K562 (cell line): ENCODE measurements around the gene ZBTB39. TPM values are rescaled to one million over a fixed set of nuclear protein-coding genes. Genes with fewer than 3 reads are reported as not detected.

Source experiments
- ATAC-seq: fragments of 200-7000 bp; cut with Tn5 transposase; 3 replicates; pipeline ENCODE4 v1.9.1; 2020; ENCODE audit warnings: moderate library complexity
- BruUV-seq: library from RNA; stranded (reverse); fragments of 400-500 nt; replicated peaks from 2 replicates; lab custom pipeline; 2021; lab: Mats Ljungman, UMichigan
- CTCF ChIA-PET: fragments of 300-600 bp; formaldehyde crosslinking; extraction: SDS; loops from one replicate; lab custom pipeline; 2021; ENCODE audit warnings: low intra/inter-chr PET ratio; lab: Yijun Ruan, JAX
- POLR2A ChIA-PET: fragments of 300-600, 350-650 bp; sonication (Branson Sonifier 250); formaldehyde crosslinking; extraction: SDS; loops from one replicate; lab custom pipeline; 2021; ENCODE audit warnings: antibody characterized with exemption, inconsistent platforms; lab: Yijun Ruan, JAX
- DNase-seq, 4 experiments: peaks; one replicate each; pipeline versions ENCODE4 v3.0.0 to v3.0.0-alpha.2; 2011 to 2018; ENCODE audit warnings: low spot score in 3 of 4, mixed read lengths in 3 of 4; ENCODE audit errors: extremely low read depth in 1 of 4
- FAIRE-seq: peaks from 2 replicates; lab custom pipeline; 2011; peaks lifted over from hg19 to GRCh38; lab: Jason Lieb, UNC
- H2AFZ ChIP-seq: 2 replicates; pipeline ENCODE4 v1.6.0; 2011; ENCODE audit warnings: low read depth, low read length, control low read depth, inconsistent platforms
- H3K27ac ChIP-seq: fragments of 200-600 bp; 3 replicates; pipeline ENCODE4 v1.8.0; 2011; ENCODE audit warnings: low read depth, mild to moderate bottlenecking, control low read depth, inconsistent platforms, low read length, moderate library complexity, mixed read lengths; ENCODE audit errors: extremely low read depth
- H3K27me3 ChIP-seq, 2 experiments: fragments of 300-600 bp in 1 of 2; 2 replicates in 1 of 2; 3 replicates in 1 of 2; pipeline versions ENCODE4 v1.6.0 to v1.8.0; 2011; ENCODE audit warnings: inconsistent platforms in 2 of 2, low read length in 2 of 2, mild to moderate bottlenecking in 1 of 2, mixed read lengths in 1 of 2, moderate library complexity in 1 of 2; ENCODE audit not compliant: control insufficient read depth in 2 of 2, insufficient read depth in 2 of 2
- H3K36me3 ChIP-seq: fragments of 300-600 bp; 3 replicates; pipeline ENCODE4 v1.8.0; 2011; ENCODE audit warnings: mild to moderate bottlenecking, low read length, inconsistent platforms; ENCODE audit not compliant: control insufficient read depth, insufficient read depth
- H3K4me1 ChIP-seq, 2 experiments: fragments of 200-600 bp in 1 of 2; replicated peaks in 1 of 2; 2 replicates in 1 of 2; 3 replicates in 1 of 2; pipeline versions ENCODE4 v1.5.1 to v1.8.0; 2011; ENCODE audit warnings: inconsistent platforms in 2 of 2, low read length in 2 of 2, mild to moderate bottlenecking in 1 of 2, mixed read lengths in 1 of 2, moderate library complexity in 1 of 2; ENCODE audit not compliant: control insufficient read depth in 2 of 2, insufficient read depth in 2 of 2
- H3K4me2 ChIP-seq: 2 replicates; pipeline ENCODE4 v1.6.1; 2011; ENCODE audit warnings: low read length, control low read depth, inconsistent platforms, mixed read lengths; ENCODE audit not compliant: insufficient read depth
- H3K4me3 ChIP-seq: fragments of 200-600 bp; sonication (generic), shearing (Covaris generic); 2 replicates; pipeline ENCODE4 v1.5.1; 2016; ENCODE audit warnings: control low read depth, inconsistent platforms
- H3K79me2 ChIP-seq: fragments of 200-600 bp; 3 replicates; pipeline ENCODE4 v1.8.0; 2011; ENCODE audit warnings: low read length, inconsistent platforms; ENCODE audit not compliant: control insufficient read depth, insufficient read depth
- H3K9ac ChIP-seq, 2 experiments: 2 replicates each; pipeline versions ENCODE4 v1.6.0 to v1.6.1; 2011; ENCODE audit warnings: low read depth in 2 of 2, low read length in 2 of 2, control low read depth in 1 of 2, inconsistent platforms in 1 of 2, mild to moderate bottlenecking in 1 of 2, mixed read lengths in 1 of 2; ENCODE audit not compliant: insufficient read depth in 1 of 2
- H3K9me1 ChIP-seq: one replicate; pipeline ENCODE4 v1.6.0; 2011; ENCODE audit warnings: inconsistent platforms, mild to moderate bottlenecking, low read length, moderate library complexity; ENCODE audit not compliant: control insufficient read depth, insufficient read depth
- H3K9me3 ChIP-seq: replicated peaks from 2 replicates; pipeline ENCODE4 v1.5.1; 2011; ENCODE audit warnings: low read depth, low read length, inconsistent platforms; ENCODE audit not compliant: control insufficient read depth, insufficient read depth
- H4K20me1 ChIP-seq: replicated peaks from 2 replicates; pipeline ENCODE4 v1.6.1; 2011; ENCODE audit warnings: low read length, inconsistent platforms, mixed read lengths; ENCODE audit not compliant: control insufficient read depth, insufficient read depth
- ARID2 ChIP-seq: fragments of 450-650 bp; IDR thresholded peaks from 2 replicates; pipeline ENCODE4 v1.6.1; 2017; ENCODE audit warnings: antibody characterized with exemption, mild to moderate bottlenecking
- CBX3 ChIP-seq, 2 experiments: IDR thresholded peaks; 1 replicate in 1 of 2; 2 replicates in 1 of 2; pipeline ENCODE4 v1.6.1; 2012; ENCODE audit warnings: inconsistent platforms in 2 of 2, low read length in 2 of 2, borderline replicate concordance in 1 of 2, control low read depth in 1 of 2
- CREM ChIP-seq: IDR thresholded peaks from 2 replicates; pipeline ENCODE4 v1.6.1; 2014; ENCODE audit warnings: antibody characterized with exemption, low read depth
- CTBP1 ChIP-seq: fragments of 450-650 bp; IDR thresholded peaks from 2 replicates; pipeline ENCODE4 v1.6.1; 2016; ENCODE audit warnings: borderline replicate concordance
- ELF4 ChIP-seq: fragments of 450-650 bp; formaldehyde crosslinking; IDR thresholded peaks from 2 replicates; pipeline ENCODE4 v1.4.0; 2022; ENCODE audit warnings: missing genetic modification characterization
- GATAD2A ChIP-seq: fragments of 450-650 bp; IDR thresholded peaks from 2 replicates; pipeline ENCODE4 v1.6.1; 2017
- ILF3 ChIP-seq: fragments of 450-650 bp; IDR thresholded peaks from 2 replicates; pipeline ENCODE4 v1.6.1; 2018; ENCODE audit warnings: antibody characterized with exemption, mild to moderate bottlenecking, moderate library complexity, borderline replicate concordance
- PHF21A ChIP-seq: fragments of 450-650 bp; IDR thresholded peaks from 2 replicates; pipeline ENCODE4 v1.6.1; 2017; ENCODE audit warnings: low read depth, borderline replicate concordance
- RAD21 ChIP-seq, 2 experiments: fragments of 250-450 bp in 1 of 2; fragments of 450-650 bp in 1 of 2; sonication (Bioruptor Pico) in 1 of 2; formaldehyde crosslinking in 1 of 2; IDR thresholded peaks in 1 of 2; conservative IDR thresholded peaks in 1 of 2; 2 replicates each; pipeline versions ENCODE4 v1.4.0 to v1.8.0; 2020 to 2022; ENCODE audit warnings: mild to moderate bottlenecking in 2 of 2, moderate library complexity in 1 of 2
- RBM39 ChIP-seq: fragments of 200-400 bp; formaldehyde crosslinking; optimal IDR thresholded peaks from 2 replicates; pipeline ENCODE3; 2018; ENCODE audit warnings: low read depth, low read length
- SOX6 ChIP-seq: fragments of 450-650 bp; IDR thresholded peaks from 2 replicates; pipeline ENCODE4 v1.6.1; 2014; ENCODE audit warnings: mild to moderate bottlenecking
- SUPT5H ChIP-seq: fragments of 450-650 bp; IDR thresholded peaks from 2 replicates; pipeline ENCODE4 v1.6.1; 2016
- TRIM24 ChIP-seq, 2 experiments: fragments of 450-650 bp; IDR thresholded peaks; 2 replicates each; pipeline ENCODE4 v1.6.1; 2016
- YY1 ChIP-seq, 3 experiments: IDR thresholded peaks; 2 replicates each; pipeline ENCODE4 v1.6.1; 2011; ENCODE audit warnings: low read length in 2 of 3, mild to moderate bottlenecking in 2 of 3, moderate library complexity in 2 of 3, borderline replicate concordance in 1 of 3, control low read depth in 1 of 3, low read depth in 1 of 3; ENCODE audit not compliant: insufficient read depth in 3 of 3, insufficient replicate concordance in 2 of 3, control insufficient read depth in 1 of 3, insufficient read length in 1 of 3; ENCODE audit errors: extremely low read depth in 1 of 3
- ZNF354B ChIP-seq: fragments of 250-450 bp; sonication (Bioruptor Pico); IDR thresholded peaks from 2 replicates; pipeline ENCODE4 v1.4.0; 2020
- ZNF384 ChIP-seq: IDR thresholded peaks from 2 replicates; pipeline ENCODE4 v1.6.1; 2012; ENCODE audit warnings: low read depth, low read length, improper control_type of control experiment
- WGBS: fragments of 100-300 bp; shearing (Covaris generic); methylation state at CpG from one replicate; pipeline ENCODE4 v1.1.6; 2016; ENCODE audit warnings: low coverage, mixed read lengths; ENCODE audit not compliant: insufficient coverage; ENCODE audit errors: missing lambda C conversion rate; 5-methylcytosine and 5-hydroxymethylcytosine counted together
- in situ Hi-C: fragments of 300-500 bp; cut with MboI; formaldehyde crosslinking; loops from 4 replicates; pipeline ENCODE4 v1.15.0; 2018; ENCODE audit warnings: inconsistent platforms, mixed read lengths
- intact Hi-C: fragments of 100-400 bp; cut with micrococcal nuclease; formaldehyde crosslinking; loops from 2 replicates; pipeline ENCODE4 v1.14.2; 2022
- polyA plus RNA-seq, 8 experiments: library from polyadenylated mRNA; depleted of rRNA in 4 of 8; stranded (reverse) in 5 of 8; unstranded in 3 of 8; fragments of >200 nt; fragmentation: Nextera tagmentation in 2 of 8; fragmentation: Illumina TruSeq in 1 of 8; extraction: Ambion mirVana in 2 of 8; extraction: Trizol in 1 of 8; gene quantifications; 2 replicates each; pipeline versions ENCODE4 v1.2.1 to v1.2.3, GENCODE V29; 2011 to 2014; ENCODE audit warnings: inconsistent platforms in 1 of 8, missing spikeins in 1 of 8
- total RNA-seq, 7 experiments: library from RNA; depleted of rRNA in 6 of 7; stranded (reverse); fragments of >200 nt in 6 of 7; fragmentation: Illumina TruSeq in 2 of 7; extraction: Trizol in 2 of 7; gene quantifications; 2 replicates each; pipeline versions ENCODE4 v1.2.1 to v1.2.3, GENCODE V29; 2011 to 2021; ENCODE audit warnings: low replicate concordance in 1 of 7
- TF ChIP-seq, protein P1 (sequence below): fragments of 200-800 bp; sonication (Bioruptor generic); IDR thresholded peaks from 2 replicates; pipeline ENCODE4 v1.6.1; 2017; ENCODE audit warnings: missing genetic modification characterization, missing compliant biosample characterization

Gene ZBTB39
- total and polyA plus RNA-seq, 9 of the 15 experiments (the other 6 are each of a cell fraction or from before 2014, with no cell fraction given) = 3.3 to 13.3 (median 8.6) TPM

DNA sequence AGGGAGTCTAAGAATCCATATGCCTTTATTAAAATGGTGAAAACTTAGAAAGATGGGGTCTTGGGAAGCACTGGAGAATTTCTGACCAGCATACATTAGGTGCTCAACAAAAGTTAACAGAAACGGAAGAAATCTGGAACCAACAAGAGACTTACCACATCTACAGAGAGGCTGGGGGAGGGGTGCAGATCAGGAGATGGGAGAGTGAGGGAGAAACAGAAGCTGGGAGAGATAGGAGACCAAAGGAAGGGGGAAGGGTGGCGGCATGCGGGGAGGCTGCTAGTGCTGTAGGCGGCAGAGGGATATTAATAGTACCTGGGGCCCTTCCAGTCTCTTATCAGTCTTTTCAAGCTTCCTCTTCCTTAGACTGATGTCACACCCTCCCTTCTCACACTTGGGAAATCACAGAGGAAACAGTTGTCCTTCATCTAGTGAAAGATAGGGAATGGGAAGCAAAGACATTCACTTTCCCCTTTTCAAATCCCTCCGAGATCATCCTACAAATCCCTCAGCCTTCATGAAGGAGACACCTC lies 18.1 kb downstream of the ZBTB39 start (continued):
- peak in 1 of 2 experiments; percentile 83; a peak in 1 of 3 replicates for TF ChIP-seq CBX3 (IDR thresholded peaks at IDR 0.05; ENCODE audit: borderline replicate concordance in 1 of 2, low read length in 2 of 2)
- TF ChIP-seq GATAD2A = peak; percentile 97
- peak; percentile 77; the same call in 1 of the 2 replicates for TF ChIP-seq PHF21A
- peak; percentile 81 for TF ChIP-seq RBM39

DNA sequence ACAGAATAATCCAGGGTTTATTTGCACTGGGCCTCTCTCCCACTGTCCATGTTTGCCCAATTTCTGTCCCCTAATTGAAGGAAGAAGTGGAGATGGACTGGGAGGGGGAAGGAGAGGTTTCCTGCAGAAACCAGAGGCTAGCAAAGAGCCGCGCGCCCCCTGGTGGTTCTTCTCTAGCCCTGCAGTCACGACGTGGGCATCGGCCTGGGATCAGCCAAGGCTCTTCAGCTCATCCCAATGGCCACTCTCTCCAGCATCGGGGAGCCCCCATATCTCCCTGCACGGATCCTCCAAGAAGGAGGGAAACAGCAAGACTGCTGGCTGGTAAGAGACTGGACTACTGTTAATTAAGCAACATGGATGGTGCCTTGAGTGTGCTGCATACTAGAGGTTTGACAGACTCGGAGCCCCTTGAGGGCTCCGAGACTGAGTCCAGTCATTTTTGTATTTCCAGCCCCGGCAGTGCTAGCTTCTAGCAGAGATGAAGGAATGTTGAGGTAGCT lies 18.7 kb downstream of the ZBTB39 start:
- in situ Hi-C loops (loop anchor here (5.0 kb wide), 1 partner anchor 40 kb away; no protein-coding TSS in a partner anchor), intact Hi-C loops (loop anchor here (1.0 to 5.0 kb wide), 6 partner anchors 14 to 230 kb away; partner anchors contain the start of genes SDR9C7 and ZBTB39)
- WGBS = 2% methylated on average over 11 of the region's 11 CpGs
- ChIA-PET POLR2A (interaction anchor here (0.8 to 1.3 kb wide), 4 partner anchors 16 to 124 kb away, joined by 3 to 4 read pairs (median 3); partner anchors contain the start of genes STAT6 and TAC3), CTCF (interaction anchor here (0.6 to 1.7 kb wide), 6 partner anchors 13 to 230 kb away, joined by 3 to 8 read pairs (median 3); no protein-coding TSS in a partner anchor)
- H2AFZ ChIP-seq = peak overlapping the region; percentile 64
- no peaks in the 10 kb centered on the region for H3K9me1 ChIP-seq
- H3K9ac ChIP-seq = peak overlapping the region; percentile 35 to 57; a peak in 1 of 4 replicates
- H4K20me1 ChIP-seq = no peaks in the 10 kb centered on the region
- no peaks in the 10 kb centered on the region for H3K27me3 ChIP-seq
- peak overlapping the region; percentile 62 for H3K27ac ChIP-seq
- FAIRE-seq (peak; percentile 74), ATAC-seq (peak; percentile 82), DNase-seq (peak; percentile 81 to 91 (median 82))
- no peaks in the 10 kb centered on the region for H3K9me3 ChIP-seq
- H3K4me2 ChIP-seq = peak overlapping the region; percentile 78
- H3K36me3 ChIP-seq = no peaks in the 10 kb centered on the region
- H3K79me2 ChIP-seq = no peaks in the 10 kb centered on the region
- BruUV-seq = no TSS peak
- H3K4me1 ChIP-seq = peaks cover 29 to 54% of the 10 kb centered on the region in 2 experiments
- H3K4me3 ChIP-seq = peak overlapping the region; percentile 3; the same call in 1 of the 2 replicates
- TF ChIP-seq, protein P1, sequence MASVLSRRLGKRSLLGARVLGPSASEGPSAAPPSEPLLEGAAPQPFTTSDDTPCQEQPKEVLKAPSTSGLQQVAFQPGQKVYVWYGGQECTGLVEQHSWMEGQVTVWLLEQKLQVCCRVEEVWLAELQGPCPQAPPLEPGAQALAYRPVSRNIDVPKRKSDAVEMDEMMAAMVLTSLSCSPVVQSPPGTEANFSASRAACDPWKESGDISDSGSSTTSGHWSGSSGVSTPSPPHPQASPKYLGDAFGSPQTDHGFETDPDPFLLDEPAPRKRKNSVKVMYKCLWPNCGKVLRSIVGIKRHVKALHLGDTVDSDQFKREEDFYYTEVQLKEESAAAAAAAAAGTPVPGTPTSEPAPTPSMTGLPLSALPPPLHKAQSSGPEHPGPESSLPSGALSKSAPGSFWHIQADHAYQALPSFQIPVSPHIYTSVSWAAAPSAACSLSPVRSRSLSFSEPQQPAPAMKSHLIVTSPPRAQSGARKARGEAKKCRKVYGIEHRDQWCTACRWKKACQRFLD (CRISPR knock-in tag) = 0 out of 2 replicates have a peak, but pooled peaks have one; percentile 12
- TF ChIP-seq RBM39 = no peak
- TF ChIP-seq YY1 (IDR thresholded peaks at IDR 0.05; ENCODE audit: borderline replicate concordance in 1 of 3, control insufficient read depth in 1 of 3, extremely low read depth in 1 of 3, insufficient read depth in 3 of 3, insufficient read length in 1 of 3, insufficient replicate concordance in 2 of 3, low read depth in 1 of 3, low read length in 2 of 3) = peak in 2 of 3 experiments; percentile 41 to 62
- TF ChIP-seq ILF3 = no peak
- no peak for TF ChIP-seq ELF4 (CRISPR knock-in tag)
- TF ChIP-seq SOX6 = peak; percentile 37
- peak; percentile 91 for TF ChIP-seq ARID2
- TF ChIP-seq TRIM24 (IDR thresholded peaks at IDR 0.05) = 0 out of 4 replicates have a peak, but pooled peaks of 1 of the 2 experiments have one; percentile 7
- TF ChIP-seq ZNF384 = 0 out of 2 replicates have a peak, but pooled peaks have one; percentile 27
- TF ChIP-seq SUPT5H = no peak
- TF ChIP-seq CREM = peak; percentile 77
- peak; percentile 97 to 99 for TF ChIP-seq RAD21 (CRISPR knock-in tag; conservative IDR thresholded peaks at IDR 0.05 in 1 of 2, IDR thresholded peaks at IDR 0.05 in 1 of 2)
- TF ChIP-seq CTBP1 = peak; percentile 49; the same call in 1 of the 2 replicates
- TF ChIP-seq ZNF354B (CRISPR knock-in tag) = no peak
